Smooth muscle cell of the brain vasculature (primary cell): ENCODE measurements around the gene GNG11.

Source experiments
- DNase-seq: peaks from one replicate; pipeline ENCODE4 v3.0.0-alpha.2; 2012; ENCODE audit warnings: low read depth, low spot score

Gene GNG11

GRCh38 chr7:93921607-93922566, at the start of gene GNG11:
GNG11 (plus strand) TSS chr7:93921735; CDS start chr7:93922138, 403 bp downstream.
- DNase-seq = peak; percentile 63

- no peak for DNase-seq
Observed at GRCh38 chr7:93873998-93874574, 47.4 kb upstream of the GNG11 start.

DNA sequence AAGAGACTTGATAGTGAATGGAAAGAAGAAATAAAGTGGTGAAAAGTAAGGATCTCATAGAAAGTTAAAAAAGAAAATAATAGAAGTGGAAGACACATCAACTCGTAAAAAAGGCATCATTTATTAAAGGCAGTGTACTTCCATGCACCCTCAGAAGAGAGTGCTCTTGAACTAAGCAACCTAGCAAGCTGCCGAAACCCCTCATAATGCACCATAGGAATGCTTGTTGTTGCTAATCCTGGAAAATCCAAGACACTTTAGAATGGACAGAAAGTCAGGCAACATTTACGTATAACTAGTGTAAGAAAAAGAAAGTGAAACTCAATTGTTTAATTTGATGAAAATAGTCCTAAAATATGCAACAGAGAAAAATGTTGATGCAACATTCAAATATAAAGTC, 43.8 kb upstream of the GNG11 start:
- DNase-seq = no peak

- DNase-seq = no peak
Observed at GRCh38 chr7:93879356-93879755, 42.2 kb upstream of the GNG11 start.

GRCh38 chr7:93882468-93882867, 39.1 kb upstream of the GNG11 start:
- DNase-seq = no peak

DNA sequence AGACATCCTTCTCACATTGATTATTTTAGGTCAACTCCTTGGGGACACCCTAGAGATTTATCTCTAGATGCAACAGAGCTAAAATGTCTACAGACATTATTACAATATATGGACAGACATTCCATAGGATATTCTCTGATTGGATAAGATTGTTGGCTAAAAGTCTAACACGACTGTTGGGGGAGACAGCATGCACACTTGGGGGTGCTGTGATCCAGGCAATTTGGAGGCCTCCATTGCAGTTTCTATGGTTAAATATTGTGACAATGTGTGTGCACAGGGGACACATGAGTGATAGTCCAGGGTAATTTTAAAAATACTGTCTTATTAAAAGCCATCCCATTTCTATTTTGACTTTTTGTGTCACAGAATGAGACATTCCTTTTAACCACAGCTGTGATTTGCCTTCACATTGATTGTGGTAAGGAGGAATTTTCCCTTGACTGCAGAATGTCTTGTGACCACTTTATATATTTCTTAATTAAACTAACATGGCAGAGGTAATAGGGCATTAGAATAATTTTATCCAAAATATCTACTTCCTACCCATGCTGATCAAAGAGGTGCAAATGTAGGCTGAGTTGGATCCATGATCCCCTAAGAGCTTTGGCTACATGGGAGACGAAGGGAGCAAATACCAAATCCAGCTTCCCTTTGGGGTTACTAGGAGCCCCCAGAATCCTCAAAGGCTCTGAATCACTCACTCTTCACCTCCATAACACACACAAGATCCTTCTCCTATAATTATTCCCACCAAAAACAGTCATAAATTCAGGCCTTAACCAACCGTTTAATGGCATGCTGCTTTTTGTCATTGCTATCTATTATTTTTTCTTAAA, 38.2 kb upstream of the GNG11 start:
- no peak for DNase-seq

DNA sequence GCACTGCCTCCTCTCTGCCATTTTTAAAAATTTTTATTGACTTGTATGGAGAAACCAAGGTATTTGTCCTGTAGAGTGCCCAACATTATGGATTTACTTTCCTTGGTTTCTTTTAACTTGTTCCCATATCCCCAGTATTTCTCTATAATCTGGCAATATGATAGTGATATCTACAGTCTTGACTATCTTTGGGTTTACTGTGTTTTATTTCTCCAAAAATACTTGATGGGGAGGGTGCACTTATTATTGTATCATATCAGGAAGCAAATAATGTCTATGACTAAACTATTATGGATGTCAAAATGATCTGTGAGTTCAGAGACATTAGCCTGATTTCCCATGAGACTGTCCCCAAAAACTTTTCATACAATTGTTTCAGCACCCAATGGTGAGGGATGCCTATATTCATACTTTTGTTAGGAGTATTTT, 37.6 kb upstream of the GNG11 start:
- no peak for DNase-seq

DNA sequence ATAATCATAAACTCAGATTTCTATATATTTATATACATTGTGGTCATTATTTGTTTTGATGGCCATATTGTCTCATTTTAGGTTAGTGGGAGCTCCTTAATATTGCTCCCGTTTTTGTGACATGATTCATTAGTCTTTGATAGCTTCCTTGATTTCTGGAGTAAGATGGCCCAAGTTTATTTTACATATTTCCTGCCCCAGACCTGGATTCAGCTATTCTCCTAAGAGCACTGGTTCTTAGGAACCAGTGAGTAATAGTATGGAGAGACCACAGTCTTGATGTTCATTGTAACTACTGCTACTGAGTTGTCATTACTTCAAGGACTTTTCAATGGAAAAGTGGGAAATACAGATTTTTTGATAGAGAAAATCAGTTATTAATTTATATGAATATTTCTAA, 37.0 kb upstream of the GNG11 start:
- no peak for DNase-seq

DNA sequence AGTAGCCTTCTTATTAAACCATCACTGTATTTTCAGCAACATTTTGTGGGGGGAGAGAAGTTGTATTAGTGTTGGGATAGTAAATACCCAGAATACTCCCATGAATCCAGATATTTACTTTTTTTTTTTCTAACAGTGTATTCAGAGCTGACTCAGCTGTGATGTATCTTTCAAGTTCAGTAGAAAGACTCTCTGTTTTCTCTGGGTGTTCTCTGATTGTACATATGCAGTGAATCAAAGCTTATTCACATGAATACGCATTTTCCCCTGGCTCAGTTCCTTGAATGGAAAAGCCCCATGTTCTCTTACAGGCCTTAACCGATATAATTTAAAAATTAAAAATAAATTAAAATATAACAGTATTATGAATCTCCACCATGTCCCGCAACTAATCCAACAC, 32.3 kb upstream of the GNG11 start:
- DNase-seq = no peak

GRCh38 chr7:93890041-93890463, 31.5 kb upstream of the GNG11 start:
- DNase-seq = no peak

DNA sequence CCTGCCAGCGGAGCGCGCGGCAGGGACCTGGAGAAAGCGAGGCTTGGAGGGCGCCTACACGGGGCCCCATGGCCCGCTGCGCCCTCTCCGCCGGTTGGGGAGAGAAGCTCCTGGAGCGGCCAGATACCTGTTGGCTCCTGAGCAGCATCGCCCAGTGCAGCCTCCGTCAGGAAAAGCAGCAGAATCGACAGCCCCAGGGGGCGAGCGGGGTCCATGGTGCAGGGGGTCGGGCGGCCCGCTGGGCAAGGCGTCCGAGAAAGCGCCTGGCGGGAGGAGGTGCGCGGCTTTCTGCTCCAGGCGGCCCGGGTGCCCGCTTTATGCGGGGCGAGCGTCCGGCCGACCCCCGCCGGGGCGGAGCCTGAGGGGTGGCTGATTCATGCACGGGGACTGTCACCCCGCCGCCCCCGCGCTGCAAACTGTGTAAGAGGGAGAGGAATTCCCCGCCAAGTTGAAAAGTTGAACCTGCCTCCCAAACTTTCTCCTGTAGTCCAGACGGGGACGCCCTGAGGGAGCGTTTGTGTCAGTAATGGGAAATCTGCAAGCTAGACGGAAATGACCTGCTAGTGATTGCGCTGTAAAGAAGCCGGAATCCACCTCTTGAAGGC, 31.0 kb upstream of the GNG11 start, which contains the start of gene TFPI2:
TSS of gene TFPI2 (minus strand) at position 290 of the 605 bp plus-strand sequence. CDS start at position 215, 75 bp downstream.
- no peak for DNase-seq

DNA sequence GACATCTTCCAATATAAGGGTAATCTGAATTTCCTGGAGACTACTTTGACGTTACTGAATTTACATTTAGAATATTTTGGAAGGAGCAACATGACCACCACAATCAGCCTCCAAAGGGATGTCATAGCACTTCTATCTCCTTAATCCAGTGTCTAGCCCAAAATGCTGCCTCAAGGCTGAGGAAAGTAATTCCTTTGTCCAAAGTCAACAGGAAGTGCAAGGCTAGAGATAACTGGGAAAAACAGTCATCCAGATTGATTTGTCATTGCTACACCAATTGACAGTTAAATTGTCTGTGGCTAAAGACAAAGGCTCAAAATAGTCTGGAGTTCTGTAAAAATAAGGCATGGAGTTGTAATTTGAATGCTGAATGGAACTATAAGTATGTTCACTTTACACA, 27.1 kb upstream of the GNG11 start:
- DNase-seq = no peak

DNA sequence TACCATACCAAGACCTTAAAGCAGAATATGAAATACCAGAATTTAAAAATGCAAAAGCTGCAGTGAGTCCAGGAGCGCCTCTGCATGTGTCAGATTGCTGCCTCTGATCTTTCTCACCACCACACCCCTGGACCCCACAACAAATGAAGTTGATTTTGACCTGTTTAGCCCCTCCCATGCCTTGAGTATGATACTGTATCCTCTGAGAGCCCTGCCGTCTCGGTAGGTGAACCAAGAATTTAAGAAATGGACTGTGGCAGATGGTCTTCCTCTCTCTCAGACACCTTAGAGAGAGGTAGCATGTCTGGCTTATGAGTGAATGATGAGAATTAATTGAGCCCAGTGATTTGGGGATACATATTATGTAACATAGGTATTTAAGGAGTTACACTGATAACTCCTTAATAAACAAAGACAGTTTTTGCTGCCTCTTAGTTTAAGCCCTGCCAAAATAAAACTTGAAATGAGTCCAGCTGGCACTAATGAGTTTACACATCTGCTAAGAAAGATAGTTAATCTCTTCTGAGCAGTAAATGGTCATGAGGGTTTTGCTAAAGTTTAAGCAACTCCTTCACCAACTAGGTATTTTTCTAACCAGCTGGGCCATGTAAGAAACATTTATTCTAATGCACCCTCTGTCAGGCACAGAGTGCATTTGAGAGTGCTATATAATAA, 26.4 kb upstream of the GNG11 start:
- no peak for DNase-seq

GRCh38 chr7:93895859-93896600, 25.5 kb upstream of the GNG11 start:
- DNase-seq = no peak

GRCh38 chr7:93897680-93898079, 23.9 kb upstream of the GNG11 start:
- no peak for DNase-seq

- DNase-seq = no peak
Observed at GRCh38 chr7:93902777-93903423, 18.6 kb upstream of the GNG11 start.

DNA sequence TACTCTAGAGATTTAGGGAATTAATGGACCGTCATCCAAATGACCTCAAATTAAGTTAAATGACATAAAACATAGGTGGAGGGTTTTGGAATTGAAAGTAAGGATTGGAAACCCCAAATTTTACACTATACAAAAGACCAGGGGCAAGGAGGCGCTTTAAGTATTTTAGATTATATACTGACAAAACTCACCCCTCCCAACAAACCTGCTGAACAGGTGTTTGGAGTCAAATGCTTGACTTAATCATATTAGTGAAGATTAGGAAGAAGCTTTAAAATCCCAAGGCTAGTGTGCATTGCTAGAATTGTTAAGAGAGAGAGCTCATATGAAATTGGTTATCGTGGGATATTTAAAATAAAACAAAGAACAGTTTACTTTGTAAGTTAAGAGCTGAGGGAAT, 15.3 kb upstream of the GNG11 start, which contains the start of gene GNGT1:
TSS of gene GNGT1 (plus strand) at position 301 of the 400 bp plus-strand sequence. CDS start 180 bp downstream, outside the sequence.
- DNase-seq = no peak

GRCh38 chr7:93910076-93910994, 11.2 kb upstream of the GNG11 start:
- DNase-seq = no peak
